Measurements from ENCODE around the gene CCDC81.

Gene CCDC81

GRCh38 chr11:86464509-86465221, 90.0 kb downstream of the CCDC81 start:
- no peak overlapping the region for H3K4me3 ChIP-seq (ENCODE audit: low read depth, low read length)
- TF ChIP-seq CTCF (IDR thresholded peaks at IDR 0.05; ENCODE audit: low read depth, low read length), result no peak

- no peak overlapping the region for H3K4me3 ChIP-seq (ENCODE audit: low read depth, low read length)
- TF ChIP-seq CTCF (IDR thresholded peaks at IDR 0.05; ENCODE audit: low read depth, low read length), result no peak
Measured at GRCh38 chr11:86468169-86468568, 93.5 kb downstream of the CCDC81 start.

DNA sequence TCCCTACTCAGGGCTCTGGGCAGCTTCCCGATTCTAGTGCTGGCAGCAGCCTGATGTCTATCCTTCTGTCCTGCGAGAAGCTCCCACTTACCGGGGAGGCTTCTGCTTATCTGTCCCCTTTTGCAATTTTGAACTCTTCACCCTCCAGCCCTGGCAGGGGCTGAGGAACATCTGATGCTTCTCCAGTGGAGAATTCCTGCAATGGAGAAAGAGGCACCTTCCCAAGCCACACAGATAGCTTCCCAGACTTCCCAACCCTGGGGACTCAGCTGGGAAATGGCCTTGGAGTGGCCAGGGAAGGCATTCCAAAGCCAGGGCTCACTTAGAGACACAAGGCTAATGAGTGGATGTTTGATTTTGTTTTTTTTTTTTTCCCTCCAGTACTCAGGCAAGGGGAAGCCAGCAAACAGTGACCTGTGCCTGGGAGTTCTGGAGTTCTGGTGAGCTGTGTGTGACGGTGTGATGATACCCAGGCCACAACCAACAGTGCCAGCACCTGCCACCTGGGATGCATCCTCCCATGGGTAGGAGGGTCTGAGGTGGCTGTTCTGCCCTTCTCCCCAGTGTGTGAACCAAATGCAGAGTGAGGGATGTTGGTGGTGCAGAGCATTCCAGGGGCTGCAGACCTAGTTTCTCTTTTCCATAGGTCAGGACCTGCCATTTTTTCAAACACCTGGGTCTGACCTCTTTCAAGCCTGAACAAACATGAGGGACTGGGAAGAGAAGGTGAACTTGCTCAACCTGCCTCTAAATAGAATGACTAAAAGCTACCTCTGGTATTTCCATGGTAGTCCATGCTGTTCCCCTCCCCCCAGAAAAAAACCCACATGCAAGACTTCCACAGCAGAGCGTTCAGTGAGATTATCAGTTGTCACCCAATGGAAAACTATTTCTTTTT, 95.1 kb downstream of the CCDC81 start:
- no peak overlapping the region for H3K4me3 ChIP-seq (ENCODE audit: low read depth, low read length)
- TF ChIP-seq CTCF (IDR thresholded peaks at IDR 0.05; ENCODE audit: low read depth, low read length), result no peak

Data from WI38 (cell line).